Panc1 (cell line): Measurements from ENCODE around the gene HLA-DOB. TPM values are rescaled to one million over a fixed set of nuclear protein-coding genes. Genes with fewer than 3 reads are reported as not detected.

ENCODE experiments used
- ATAC-seq: fragments of 200-7000 bp; cut with Tn5 transposase; 2 replicates; pipeline ENCODE4 v1.9.1; 2020; ENCODE audit warnings: mild to moderate bottlenecking, moderate library complexity
- BruUV-seq: library from RNA; stranded (reverse); fragments of 400-500 nt; replicated peaks from 2 replicates; lab custom pipeline; 2021; lab: Mats Ljungman, UMichigan
- CTCF ChIA-PET: fragments of 300-600 bp; sonication (Branson Sonifier 250); formaldehyde crosslinking; loops from one replicate; lab custom pipeline; 2022; ENCODE audit warnings: antibody characterized with exemption; lab: Charles Lee
- POLR2A ChIA-PET: fragments of 300-600 bp; sonication (Branson Sonifier 250); formaldehyde crosslinking; loops from one replicate; lab custom pipeline; 2022; ENCODE audit warnings: antibody characterized with exemption; lab: Charles Lee
- DNase-seq: peaks from one replicate; pipeline ENCODE4 v3.0.0-alpha.2; 2010; ENCODE audit warnings: low read depth, low spot score
- H3K27ac ChIP-seq: 2 replicates; pipeline ENCODE4 v1.5.1; 2011; ENCODE audit warnings: mild to moderate bottlenecking, low read length, inconsistent platforms
- H3K27me3 ChIP-seq: fragments of 200-500 bp; sonication (Bioruptor generic); 2 replicates; pipeline ENCODE4 v1.6.0; 2014; ENCODE audit warnings: low read length, inconsistent platforms; ENCODE audit not compliant: control insufficient read depth, insufficient read depth
- H3K36me3 ChIP-seq: fragments of 200-500 bp; sonication (Bioruptor generic); 2 replicates; pipeline ENCODE4 v1.5.1; 2014; ENCODE audit warnings: inconsistent platforms, mild to moderate bottlenecking, low read length, moderate library complexity; ENCODE audit not compliant: control insufficient read depth, insufficient read depth
- H3K4me1 ChIP-seq: 2 replicates; pipeline ENCODE4 v1.5.1; 2011; ENCODE audit warnings: inconsistent platforms, mild to moderate bottlenecking, low read length, moderate library complexity; ENCODE audit not compliant: control insufficient read depth, insufficient read depth
- H3K4me3 ChIP-seq, 2 experiments: 2 replicates each; pipeline ENCODE4 v1.5.1; 2011 to 2012; ENCODE audit warnings: low read depth in 2 of 2, low read length in 2 of 2, mild to moderate bottlenecking in 2 of 2, inconsistent platforms in 1 of 2, moderate library complexity in 1 of 2
- H3K9me3 ChIP-seq: fragments of 200-500 bp; sonication (Bioruptor generic); 2 replicates; pipeline ENCODE4 v1.5.1; 2014; ENCODE audit warnings: low read depth, mild to moderate bottlenecking, inconsistent platforms, low read length, moderate library complexity; ENCODE audit not compliant: control insufficient read depth, insufficient read depth
- CTCF ChIP-seq: fragments of 450-650 bp; IDR thresholded peaks from 2 replicates; pipeline ENCODE4 v1.5.1; 2017; ENCODE audit warnings: mild to moderate bottlenecking
- POLR2AphosphoS5 ChIP-seq: IDR thresholded peaks from 2 replicates; pipeline ENCODE4 v1.6.1; 2012; ENCODE audit warnings: mild to moderate bottlenecking, low read depth, low read length, moderate library complexity
- REST ChIP-seq, 2 experiments: IDR thresholded peaks; 2 replicates each; pipeline ENCODE4 v1.6.1; 2011 to 2012; ENCODE audit warnings: low read depth in 2 of 2, control low read depth in 1 of 2, low read length in 1 of 2, mild to moderate bottlenecking in 1 of 2, moderate library complexity in 1 of 2; ENCODE audit not compliant: insufficient read depth in 1 of 2
- SIN3A ChIP-seq: IDR thresholded peaks from 2 replicates; pipeline ENCODE4 v1.6.1; 2012; ENCODE audit warnings: low read depth, mild to moderate bottlenecking, low read length, moderate library complexity, borderline replicate concordance; ENCODE audit not compliant: insufficient read depth
- TCF7L2 ChIP-seq: IDR thresholded peaks from 2 replicates; pipeline ENCODE4 v1.6.1; 2011; ENCODE audit warnings: mild to moderate bottlenecking, low read depth, low read length, inconsistent platforms
- in situ Hi-C: cut with HindIII; loops from 2 replicates; pipeline ENCODE4 v1.10.0; 2016; ENCODE audit warnings: low sequenced_read_pairs, low pct_unique_long_range_greater_than_20kb
- intact Hi-C: fragments of 100-400 bp; cut with micrococcal nuclease; formaldehyde crosslinking; loops from one replicate; pipeline ENCODE4 v1.10.0; 2022; ENCODE audit not compliant: unreplicated experiment
- total RNA-seq: library from RNA; stranded (reverse); gene quantifications from one replicate; pipeline ENCODE4 v1.2.1, GENCODE V29; 2021; ENCODE audit not compliant: unreplicated experiment

Gene HLA-DOB
- total RNA-seq, 1 experiment from 2014 or later: 0.39 TPM

GRCh38 chr6:32799168-32799567 is 17.6 kb downstream of the HLA-DOB start:
- no peaks in the 10 kb centered on the region for H3K9me3 ChIP-seq
- in situ Hi-C loops: no loop called here
- POLR2A ChIA-PET: interaction anchor here (0.6 kb wide), 1 partner anchor 985 kb away, joined by 8 read pairs; no protein-coding TSS in a partner anchor

More at GRCh38 chr6:32799168-32799567, 17.6 kb downstream of the HLA-DOB start:
- no peak for TF ChIP-seq TCF7L2
- no peak for TF ChIP-seq REST (IDR thresholded peaks at IDR 0.05; ENCODE audit: insufficient read depth in 1 of 2, low read depth in 2 of 2, low read length in 1 of 2)
- no peak for TF ChIP-seq SIN3A
- no peak for TF ChIP-seq CTCF
- no peak for TF ChIP-seq POLR2AphosphoS5
- Histone ChIP-seq H3K4me3 (no peak overlapping the region), H3K36me3 (no peaks in the 10 kb centered on the region), H3K4me1 (peaks cover 3% of the 10 kb centered on the region), H3K27me3 (peaks cover 29% of the 10 kb centered on the region), H3K27ac (no peak overlapping the region)
- CTCF ChIA-PET: no interaction called here
- DNase-seq: no peak
- no TSS peak for BruUV-seq
- intact Hi-C loops: loop anchor here (5.0 kb wide), 2 partner anchors 367 to 382 kb away; no protein-coding TSS in a partner anchor
- no peak for ATAC-seq
